OCI-LY1 (cell line): ENCODE data around the gene P3R3URF.

ENCODE experiments used
- H2AFZ ChIP-seq: fragments of 200-600 bp; sonication (generic), shearing (Covaris generic); 2 replicates; pipeline ENCODE4 v1.6.0; 2014; ENCODE audit warnings: antibody characterized with exemption, mild to moderate bottlenecking, low read length
- H3F3A ChIP-seq: fragments of 200-600 bp; sonication (generic), shearing (Covaris generic); 2 replicates; pipeline ENCODE4 v1.6.0; 2014; ENCODE audit warnings: mild to moderate bottlenecking, antibody characterized with exemption, low read length, moderate library complexity; ENCODE audit not compliant: insufficient read depth
- H3K27ac ChIP-seq: fragments of 200-600 bp; sonication (generic); 2 replicates; pipeline ENCODE4 v1.5.1; 2014; ENCODE audit warnings: low read length, mixed run types, mild to moderate bottlenecking, low read depth; ENCODE audit not compliant: poor library complexity, severe bottlenecking
- H3K27me3 ChIP-seq: fragments of 200-600 bp; sonication (generic); 2 replicates; pipeline ENCODE4 v1.6.0; 2014; ENCODE audit warnings: antibody characterized with exemption, mild to moderate bottlenecking, low read length, moderate library complexity; ENCODE audit not compliant: insufficient read depth
- H3K36me3 ChIP-seq: fragments of 200-600 bp; sonication (generic); 2 replicates; pipeline ENCODE4 v1.6.1; 2014; ENCODE audit warnings: mild to moderate bottlenecking, antibody characterized with exemption, low read length, moderate library complexity, mixed read lengths; ENCODE audit not compliant: insufficient read depth
- H3K4me1 ChIP-seq: fragments of 200-600 bp; sonication (generic); 2 replicates; pipeline ENCODE4 v1.5.1; 2014; ENCODE audit warnings: mild to moderate bottlenecking, low read length, moderate library complexity; ENCODE audit not compliant: insufficient read depth, severe bottlenecking
- H3K4me2 ChIP-seq: fragments of 200-600 bp; sonication (generic), shearing (Covaris generic); 2 replicates; pipeline ENCODE4 v1.6.1; 2014; ENCODE audit warnings: low read length
- H3K4me3 ChIP-seq: fragments of 200-600 bp; sonication (generic); 2 replicates; pipeline ENCODE4 v1.5.1; 2014; ENCODE audit warnings: low read length, low read depth, mild to moderate bottlenecking, mixed read lengths; ENCODE audit not compliant: poor library complexity, severe bottlenecking
- H3K79me2 ChIP-seq: fragments of 200-600 bp; shearing (Covaris generic); 2 replicates; pipeline ENCODE4 v1.6.1; 2016; ENCODE audit warnings: mixed run types, low read length, mixed read lengths; ENCODE audit not compliant: insufficient read depth
- H3K9ac ChIP-seq: fragments of 200-600 bp; sonication (generic), shearing (Covaris generic); 2 replicates; pipeline ENCODE4 v1.6.1; 2014; ENCODE audit warnings: mild to moderate bottlenecking, low read length, mixed read lengths
- H3K9me2 ChIP-seq: fragments of 200-600 bp; sonication (generic), shearing (Covaris generic); 2 replicates; pipeline ENCODE4 v1.6.1; 2014; ENCODE audit warnings: low read depth, mild to moderate bottlenecking, low read length, mixed read lengths
- H3K9me3 ChIP-seq: fragments of 200-600 bp; shearing (Covaris generic); 2 replicates; pipeline ENCODE4 v1.6.1; 2014; ENCODE audit warnings: low read length, mixed read lengths
- H4K20me1 ChIP-seq: fragments of 200-600 bp; sonication (generic), shearing (Covaris generic); 2 replicates; pipeline ENCODE4 v1.6.0; 2016; ENCODE audit warnings: mild to moderate bottlenecking, low read length; ENCODE audit not compliant: insufficient read depth
- CTCF ChIP-seq: fragments of 200-600 bp; sonication (generic), shearing (Covaris generic); IDR thresholded peaks from 2 replicates; pipeline ENCODE4 v1.5.1; 2017; ENCODE audit warnings: mild to moderate bottlenecking, antibody characterized with exemption, low read length, moderate library complexity, mixed read lengths
- EZH2 ChIP-seq: fragments of 200-600 bp; sonication (generic), shearing (Covaris generic); IDR thresholded peaks from 2 replicates; pipeline ENCODE4 v1.8.0; 2017; ENCODE audit warnings: borderline replicate concordance, mixed run types, mild to moderate bottlenecking, antibody characterized with exemption, low read length, moderate library complexity, mixed read lengths

The P3R3URF gene

DNA sequence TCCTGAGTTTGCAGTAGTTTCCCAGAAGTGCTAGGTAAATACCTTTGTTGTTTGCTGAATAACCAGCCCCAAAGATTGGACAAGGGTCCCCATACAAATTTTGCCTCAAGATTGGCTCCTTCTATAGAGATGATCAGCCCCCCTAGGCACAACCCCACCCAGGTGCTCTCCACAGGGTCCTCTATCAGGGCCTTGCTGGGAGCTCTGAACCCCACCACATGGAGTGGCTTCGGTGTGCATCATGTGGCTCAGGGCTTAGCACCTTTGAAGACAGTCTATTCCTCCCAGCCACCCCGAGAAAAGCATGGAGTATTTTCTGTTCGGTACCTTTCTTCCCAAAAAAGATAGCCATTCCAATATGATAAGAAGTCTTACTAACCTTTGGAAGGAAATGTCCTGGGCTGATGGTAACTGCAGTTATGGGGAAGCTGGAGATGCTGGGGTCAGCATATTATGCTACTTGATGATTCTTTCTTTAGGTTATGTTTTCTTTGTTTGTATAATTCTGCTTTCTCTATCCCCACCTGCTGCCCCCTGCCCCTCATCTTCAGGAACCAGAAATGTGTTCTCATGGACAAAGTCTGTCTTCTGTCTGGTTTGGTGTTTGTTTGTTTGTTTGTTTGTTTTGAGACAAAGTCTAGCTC is 6.4 kb downstream of the P3R3URF start:
- H3K9me3 ChIP-seq: no peaks in the 10 kb centered on the region
- TF ChIP-seq EZH2: no peak
- TF ChIP-seq CTCF: no peak
- H3K4me3 ChIP-seq: no peak overlapping the region
- H3K9ac ChIP-seq: no peak overlapping the region
- no peaks in the 10 kb centered on the region for H3K79me2 ChIP-seq
- no peaks in the 10 kb centered on the region for H3F3A ChIP-seq
- H3K9me2 ChIP-seq: no peaks in the 10 kb centered on the region
- no peak overlapping the region for H3K4me2 ChIP-seq
- H3K27me3 ChIP-seq: no peaks in the 10 kb centered on the region; the same call in 1 of the 2 replicates
- no peaks in the 10 kb centered on the region for H4K20me1 ChIP-seq
- peaks cover 20% of the 10 kb centered on the region for H3K4me1 ChIP-seq
- H3K27ac ChIP-seq: no peak overlapping the region
- no peak overlapping the region for H2AFZ ChIP-seq
- no peaks in the 10 kb centered on the region; the same call in 1 of the 2 replicates for H3K36me3 ChIP-seq

GRCh38 chr1:46168477-46168876 is 7.8 kb downstream of the P3R3URF start:
- Histone ChIP-seq H4K20me1 (no peaks in the 10 kb centered on the region), H3K9ac (no peak overlapping the region), H3K27me3 (no peaks in the 10 kb centered on the region; the same call in 1 of the 2 replicates), H3K9me3 (no peaks in the 10 kb centered on the region), H3F3A (no peaks in the 10 kb centered on the region), H2AFZ (no peak overlapping the region), H3K9me2 (no peaks in the 10 kb centered on the region), H3K4me3 (no peak overlapping the region), H3K36me3 (no peaks in the 10 kb centered on the region; the same call in 1 of the 2 replicates), H3K4me1 (peaks cover 18% of the 10 kb centered on the region), H3K4me2 (no peak overlapping the region), H3K79me2 (no peaks in the 10 kb centered on the region), H3K27ac (no peak overlapping the region)
- no peak for TF ChIP-seq CTCF
- TF ChIP-seq EZH2: no peak

- Histone ChIP-seq H3K4me3 (peak overlapping the region; percentile 51), H4K20me1 (no peaks in the 10 kb centered on the region), H3F3A (no peaks in the 10 kb centered on the region), H3K79me2 (no peaks in the 10 kb centered on the region), H3K4me2 (peak overlapping the region; percentile 67), H3K4me1 (peaks cover 16% of the 10 kb centered on the region), H3K9me3 (no peaks in the 10 kb centered on the region), H3K9me2 (no peaks in the 10 kb centered on the region), H2AFZ (peak overlapping the region; percentile 22; the same call in 1 of the 2 replicates), H3K27ac (no peak overlapping the region), H3K36me3 (no peaks in the 10 kb centered on the region; the same call in 1 of the 2 replicates), H3K27me3 (no peaks in the 10 kb centered on the region; the same call in 1 of the 2 replicates), H3K9ac (peak overlapping the region; percentile 31; the same call in 1 of the 2 replicates)
- TF ChIP-seq CTCF: no peak
- no peak for TF ChIP-seq EZH2
Measured at GRCh38 chr1:46166521-46167462, 9.5 kb downstream of the P3R3URF start.
